ENCODE measurements around the gene TSSK2.
"Not testable (repeated sequence)": the region's sequence is repeated elsewhere in the genome, so short reads cannot be mapped to it uniquely, and the experiment has no call there.

DNA sequence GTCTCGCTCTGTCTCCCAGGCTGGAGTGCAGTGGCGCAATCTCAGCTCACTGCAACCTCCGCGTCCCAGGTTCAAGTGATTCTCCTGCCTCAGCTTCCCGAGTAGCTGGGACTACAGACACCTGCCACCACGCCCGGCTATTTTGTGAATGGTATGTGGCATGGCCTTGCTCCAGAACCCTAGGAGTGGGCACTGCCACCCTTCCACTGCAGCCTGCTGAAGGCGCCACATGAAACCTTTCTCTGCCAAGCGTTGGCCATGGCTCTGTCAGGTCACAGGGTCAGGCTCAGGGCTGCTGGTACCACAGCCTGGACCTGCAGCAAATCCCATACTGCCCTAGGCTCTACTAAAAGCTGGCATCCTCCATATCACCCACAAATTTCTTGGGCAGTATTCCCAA is 25.0 kb downstream of the TSSK2 start:
- TF ChIP-seq CTCF (IDR thresholded peaks at IDR 0.05; ENCODE audit: low read length); EZH2 (optimal IDR thresholded peaks at IDR 0.05; ENCODE audit: low read depth, low read length): not testable (repeated sequence)
